Thymus (tissue), 11 donors: ENCODE data around the gene GFM2. TPM values are rescaled to one million over a fixed set of nuclear protein-coding genes. Genes with fewer than 3 reads are reported as not detected.
"Not testable (repeated sequence)": the region's sequence is repeated elsewhere in the genome, so short reads cannot be mapped to it uniquely, and the experiment has no call there.

ENCODE experiments used
- DNase-seq, 9 donors: peaks; one replicate each; pipeline ENCODE4 v3.0.0-alpha.2; 2013; ENCODE audit warnings: low spot score in 9 of 9, low read depth in 6 of 9, missing footprints in 1 of 9
- H3K27ac ChIP-seq, 2 donors: one replicate each; pipeline ENCODE4 v1.5.1; 2013; ENCODE audit warnings: control low read depth in 1 of 2, low read depth in 1 of 2, low read length in 1 of 2, mild to moderate bottlenecking in 1 of 2, moderate library complexity in 1 of 2
- H3K27me3 ChIP-seq, 2 donors: one replicate each; pipeline ENCODE4 v1.5.1; 2013; ENCODE audit warnings: low read length in 1 of 2; ENCODE audit not compliant: control insufficient read depth in 2 of 2, insufficient read depth in 1 of 2
- H3K36me3 ChIP-seq, 2 donors: one replicate each; pipeline ENCODE4 v1.5.1; 2013; ENCODE audit warnings: low read length in 1 of 2, mild to moderate bottlenecking in 1 of 2, moderate library complexity in 1 of 2; ENCODE audit not compliant: control insufficient read depth in 2 of 2, insufficient read depth in 2 of 2
- H3K4me1 ChIP-seq, 2 donors: one replicate each; pipeline ENCODE4 v1.5.1; 2013; ENCODE audit warnings: low read length in 2 of 2; ENCODE audit not compliant: control insufficient read depth in 2 of 2, insufficient read depth in 2 of 2
- H3K4me3 ChIP-seq, 2 donors: one replicate each; pipeline ENCODE4 v1.5.1; 2013; ENCODE audit warnings: low read length in 2 of 2, control low read depth in 1 of 2, mild to moderate bottlenecking in 1 of 2
- H3K9me3 ChIP-seq, 2 donors: one replicate each; pipeline ENCODE4 v1.5.1; 2013; ENCODE audit warnings: low read length in 1 of 2, mild to moderate bottlenecking in 1 of 2; ENCODE audit not compliant: control insufficient read depth in 2 of 2, insufficient read depth in 1 of 2
- WGBS: extraction: QIAGEN DNeasy Blood & Tissue Kit; methylation state at CpG from one replicate; pipeline ENCODE4 v1.1.7; 2013; 5-methylcytosine and 5-hydroxymethylcytosine counted together
- polyA plus RNA-seq: library from polyadenylated mRNA; stranded (reverse); fragments of 200-250 nt; gene quantifications from one replicate; pipeline ENCODE4 v1.2.3, GENCODE V29; 2013
- total RNA-seq: library from RNA; stranded (reverse); fragments of 120-200 nt; gene quantifications from one replicate; pipeline ENCODE4 v1.2.4, GENCODE V29; 2013
- donor health status: healthy.

GFM2 gene
- total and polyA plus RNA-seq, 2 donors = 36.4 to 37.2 TPM

GRCh38 chr5:74684900-74685851 lies 81.7 kb downstream of the GFM2 start, which contains the start of gene HEXB:
Gene HEXB (plus strand): TSS chr5:74685233. CDS start chr5:74685261, 28 bp downstream.
- WGBS = 5% methylated on average over 78 of the region's 78 CpGs
- Histone ChIP-seq H3K36me3 (peaks cover 0 to 6% of the 10 kb centered on the region in 2 donors), H3K4me3 (peak within 1 kb of the TSS; percentile 76 to 82), H3K27me3 (no peaks in the 10 kb centered on the region), H3K4me1 (peaks cover 4 to 14% of the 10 kb centered on the region in 2 donors), H3K9me3 (peaks cover 0 to 2% of the 10 kb centered on the region in 2 donors), H3K27ac (peak within 1 kb of the TSS; percentile 27 to 88)
- DNase-seq = peak in 7 of 9 donors; percentile 45 to 75 (median 57)

GRCh38 chr5:74679966-74680365 lies 87.0 kb downstream of the GFM2 start:
- H3K36me3 ChIP-seq = no peaks in the 10 kb centered on the region
- WGBS = 90% methylated on average over 4 of the region's 4 CpGs
- H3K27me3 ChIP-seq = no peaks in the 10 kb centered on the region
- H3K4me1 ChIP-seq = peaks cover 0 to 3% of the 10 kb centered on the region in 2 donors
- H3K4me3 ChIP-seq = no peak overlapping the region
- H3K9me3 ChIP-seq = no peaks in the 10 kb centered on the region
- H3K27ac ChIP-seq = no peak overlapping the region
- DNase-seq = no peak

- not testable (repeated sequence) for H3K9me3 ChIP-seq, H3K36me3 ChIP-seq, DNase-seq, H3K4me1 ChIP-seq, H3K27ac ChIP-seq, H3K27me3 ChIP-seq, H3K4me3 ChIP-seq
- WGBS = 97% methylated on average over 3 of the region's 3 CpGs
These were observed 87.6 kb downstream of the GFM2 start for GRCh38 chr5:74679300-74679699.

GRCh38 chr5:74678123-74678522 lies 88.8 kb downstream of the GFM2 start:
- not testable (repeated sequence) for DNase-seq, H3K9me3 ChIP-seq, H3K36me3 ChIP-seq, H3K27ac ChIP-seq, H3K27me3 ChIP-seq, H3K4me1 ChIP-seq, H3K4me3 ChIP-seq
- WGBS = 81% methylated on average over 3 of the region's 3 CpGs

- WGBS = 97% methylated on average over 6 of the region's 6 CpGs
- H3K9me3 ChIP-seq, H3K27me3 ChIP-seq, H3K27ac ChIP-seq, H3K36me3 ChIP-seq, DNase-seq, H3K4me1 ChIP-seq, H3K4me3 ChIP-seq: not testable (repeated sequence)
These were observed 90.5 kb downstream of the GFM2 start for GRCh38 chr5:74676466-74676865.

- 78% methylated on average over 6 of the region's 6 CpGs for WGBS
- Histone ChIP-seq H3K4me1 (no peaks in the 10 kb centered on the region), H3K9me3 (peaks cover 1 to 9% of the 10 kb centered on the region in 2 donors), H3K4me3 (no peak overlapping the region), H3K27ac (no peak overlapping the region), H3K36me3 (no peaks in the 10 kb centered on the region), H3K27me3 (peaks cover 0 to 2% of the 10 kb centered on the region in 2 donors)
- DNase-seq = peak in 2 of 9 donors; percentile 18 to 37
These were observed 93.7 kb downstream of the GFM2 start for GRCh38 chr5:74673011-74673790.

GRCh38 chr5:74672215-74672877 lies 94.6 kb downstream of the GFM2 start:
- H3K9me3 ChIP-seq = peaks cover 1 to 9% of the 10 kb centered on the region in 2 donors
- H3K27me3 ChIP-seq = peaks cover 0 to 2% of the 10 kb centered on the region in 2 donors
- no peaks in the 10 kb centered on the region for H3K36me3 ChIP-seq
- 91% methylated on average over 5 of the region's 5 CpGs for WGBS
- H3K4me3 ChIP-seq = no peak overlapping the region
- DNase-seq = no peak
- H3K27ac ChIP-seq = no peak overlapping the region
- H3K4me1 ChIP-seq = no peaks in the 10 kb centered on the region
